ENCODE results near the gene YBX1.

The YBX1 gene

DNA sequence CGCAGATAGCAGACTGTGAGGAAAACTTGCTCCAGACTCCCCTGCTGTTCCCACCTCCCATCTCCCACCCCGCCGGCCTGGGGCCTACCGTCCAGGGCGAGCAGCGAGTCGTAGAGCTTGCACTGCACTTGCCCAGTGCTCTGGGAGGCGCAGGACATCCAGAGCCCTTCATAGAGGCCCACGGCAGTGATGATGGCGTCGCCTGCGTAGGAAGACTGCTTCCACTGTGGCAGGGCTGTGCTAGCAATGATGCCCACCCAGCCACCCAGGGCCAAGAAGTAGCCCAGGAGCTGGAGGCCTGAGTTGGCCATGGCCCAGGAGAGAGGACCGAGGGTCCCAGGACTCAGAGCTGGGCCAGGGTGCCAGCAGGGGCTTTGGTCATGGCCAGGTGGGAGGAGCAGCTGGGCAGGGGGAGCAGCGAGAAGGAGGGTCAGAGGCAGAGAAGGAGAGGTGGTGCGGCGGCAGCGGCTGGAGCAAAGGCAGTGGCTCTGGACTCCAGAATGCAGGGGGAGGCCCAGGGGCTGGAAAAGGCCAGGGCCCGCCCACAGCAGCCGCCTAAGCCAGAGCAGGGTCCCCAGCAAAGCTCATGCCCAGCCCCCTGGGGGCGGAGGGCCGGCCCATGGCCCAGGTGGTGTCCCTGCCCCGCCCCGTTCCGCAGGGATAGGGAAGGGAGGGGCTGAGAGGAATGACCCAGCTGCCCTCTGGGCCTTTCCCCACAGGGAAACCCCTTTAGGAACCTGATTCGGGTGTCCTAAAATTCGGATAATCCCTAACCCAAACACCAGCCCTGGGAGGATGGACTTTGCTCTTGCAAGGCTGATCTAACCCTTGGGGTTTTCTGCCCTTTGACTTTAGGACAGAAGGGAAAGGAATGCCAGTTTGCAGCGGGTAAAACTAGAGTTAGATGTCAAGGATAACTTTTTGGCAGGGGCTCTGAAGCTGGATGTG is 57.8 kb downstream of the YBX1 start, which contains the start of gene CLDN19:
Gene CLDN19 (minus strand): TSS at position 484 of the 948 bp plus-strand sequence. CDS start 173 bp downstream, at position 311.
- Histone ChIP-seq H3K27ac (ENCODE audit: low read depth, low read length) (no peak within 1 kb of the TSS), H3K18ac (ENCODE audit: low read length) (peak within 1 kb of the TSS; percentile 13), H3K27me3 (ENCODE audit: insufficient read depth, low read length, poor library complexity) (no peaks in the 10 kb centered on the region), H3K36me3 (ENCODE audit: control insufficient read depth, insufficient read depth, low read length) (no peaks in the 10 kb centered on the region), H3K4me2 (ENCODE audit: low read length) (peak within 1 kb of the TSS; percentile 2), H3K79me2 (ENCODE audit: control insufficient read depth, insufficient read depth, low read length) (no peaks in the 10 kb centered on the region), H2BK5ac (ENCODE audit: low read length) (no peak within 1 kb of the TSS), H2AK5ac (ENCODE audit: low read length) (no peak within 1 kb of the TSS), H3K4me1 (ENCODE audit: control insufficient read depth, low read depth, low read length) (peaks cover 4% of the 10 kb centered on the region), H4K5ac (ENCODE audit: low read length) (no peak within 1 kb of the TSS), H3K4ac (ENCODE audit: low read depth, low read length) (no peak within 1 kb of the TSS), H3K23ac (ENCODE audit: low read length) (peak within 1 kb of the TSS; percentile 48), H3K4me3 (ENCODE audit: low read length) (no peak within 1 kb of the TSS), H2BK120ac (ENCODE audit: low read depth, low read length) (no peak within 1 kb of the TSS), H3K9ac (ENCODE audit: low read length) (peak within 1 kb of the TSS; percentile 44), H2BK15ac (replicated peaks; ENCODE audit: low read depth) (no peak within 1 kb of the TSS), H3K56ac (ENCODE audit: low read length) (peak within 1 kb of the TSS; percentile 82), H3K79me1 (ENCODE audit: low read length) (no peaks in the 10 kb centered on the region), H4K8ac (ENCODE audit: low read depth, low read length) (no peak within 1 kb of the TSS)
- peak; percentile 94 for DNase-seq
- no CpG with 5 or more reads among the region's 27 CpGs for WGBS (ENCODE audit: extremely low coverage, insufficient coverage, low lambda C conversion rate)

DNA sequence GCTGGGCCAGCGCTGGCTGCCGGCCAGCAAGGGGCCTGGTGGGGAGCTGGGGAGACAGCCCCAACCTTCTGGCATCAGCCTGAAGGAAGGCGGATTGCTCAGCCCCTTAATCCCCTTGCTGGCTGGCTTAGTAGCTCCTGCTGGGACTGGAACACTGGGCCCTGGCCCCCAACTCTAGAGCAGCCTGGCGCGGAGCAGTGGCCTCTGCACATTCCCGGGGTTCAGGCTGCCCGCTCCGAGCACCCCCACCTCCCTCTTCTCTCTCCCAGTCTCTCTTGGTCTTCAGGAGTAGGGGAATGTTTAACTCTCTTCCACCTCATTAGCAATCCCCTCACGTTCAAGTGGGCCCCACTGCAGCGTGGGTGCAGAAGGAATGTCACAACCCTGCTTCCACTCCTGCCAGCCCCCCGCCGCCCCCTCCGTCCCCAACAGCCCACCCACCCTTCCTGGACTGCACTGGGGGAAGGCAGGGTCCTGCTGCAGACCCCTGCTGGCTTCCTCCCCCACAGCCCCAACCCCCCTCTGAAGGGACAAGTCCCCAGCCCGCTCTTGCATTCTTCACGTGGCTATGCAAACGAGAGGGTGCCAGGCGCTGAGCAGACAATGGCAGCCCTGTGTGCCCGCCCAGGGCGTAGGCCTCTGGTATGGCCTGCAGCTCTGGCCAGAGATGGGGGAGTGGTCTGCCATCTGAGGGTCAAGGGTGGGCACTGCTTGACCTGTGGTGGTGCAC is 58.8 kb downstream of the YBX1 start:
- Histone ChIP-seq H3K27ac (ENCODE audit: low read depth, low read length) (no peak overlapping the region), H3K79me1 (ENCODE audit: low read length) (no peaks in the 10 kb centered on the region), H3K79me2 (ENCODE audit: control insufficient read depth, insufficient read depth, low read length) (no peaks in the 10 kb centered on the region), H3K4me2 (ENCODE audit: low read length) (no peak overlapping the region), H2BK120ac (ENCODE audit: low read depth, low read length) (no peak overlapping the region), H3K4ac (ENCODE audit: low read depth, low read length) (no peak overlapping the region), H4K8ac (ENCODE audit: low read depth, low read length) (no peak overlapping the region), H2BK15ac (replicated peaks; ENCODE audit: low read depth) (no peak overlapping the region), H3K9ac (ENCODE audit: low read length) (peak overlapping the region; percentile 3), H3K18ac (ENCODE audit: low read length) (peak overlapping the region; percentile 13), H3K36me3 (ENCODE audit: control insufficient read depth, insufficient read depth, low read length) (no peaks in the 10 kb centered on the region), H2AK5ac (ENCODE audit: low read length) (peak overlapping the region; percentile 32), H3K4me1 (ENCODE audit: control insufficient read depth, low read depth, low read length) (peaks cover 4% of the 10 kb centered on the region), H3K23ac (ENCODE audit: low read length) (peak overlapping the region; percentile 29), H3K56ac (ENCODE audit: low read length) (peak overlapping the region; percentile 53), H4K5ac (ENCODE audit: low read length) (no peak overlapping the region), H2BK5ac (ENCODE audit: low read length) (no peak overlapping the region), H3K4me3 (ENCODE audit: low read length) (no peak overlapping the region), H3K27me3 (ENCODE audit: insufficient read depth, low read length, poor library complexity) (no peaks in the 10 kb centered on the region)
- DNase-seq, result peak; percentile 58
- no CpG with 5 or more reads among the region's 19 CpGs for WGBS (ENCODE audit: extremely low coverage, insufficient coverage, low lambda C conversion rate)

DNA sequence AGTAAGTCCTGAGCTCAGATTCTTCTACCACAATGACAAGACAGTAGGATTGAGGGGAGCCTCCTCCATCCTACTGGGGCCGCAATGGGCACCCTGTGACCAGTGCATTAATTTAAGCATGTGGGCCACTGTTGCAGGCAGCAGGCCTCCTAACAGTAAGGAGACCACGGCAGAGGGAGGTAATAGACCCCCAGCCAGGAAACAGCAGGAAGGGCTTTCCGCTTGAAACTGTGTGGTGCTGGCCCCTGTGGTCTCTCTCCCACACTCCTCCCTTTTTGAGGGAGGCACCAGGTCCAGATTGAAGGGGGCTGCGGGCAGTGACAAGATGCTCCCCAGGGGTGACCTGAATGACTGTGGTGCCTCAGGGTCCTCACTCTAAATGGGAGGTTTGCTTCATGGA is 59.5 kb downstream of the YBX1 start:
- Histone ChIP-seq H3K56ac (ENCODE audit: low read length) (no peak overlapping the region), H4K5ac (ENCODE audit: low read length) (no peak overlapping the region), H2AK5ac (ENCODE audit: low read length) (peak overlapping the region; percentile 32), H3K79me1 (ENCODE audit: low read length) (no peaks in the 10 kb centered on the region), H3K18ac (ENCODE audit: low read length) (no peak overlapping the region), H3K27ac (ENCODE audit: low read depth, low read length) (no peak overlapping the region), H3K4me2 (ENCODE audit: low read length) (no peak overlapping the region), H3K4me1 (ENCODE audit: control insufficient read depth, low read depth, low read length) (peaks cover 4% of the 10 kb centered on the region), H3K27me3 (ENCODE audit: insufficient read depth, low read length, poor library complexity) (no peaks in the 10 kb centered on the region), H2BK15ac (replicated peaks; ENCODE audit: low read depth) (no peak overlapping the region), H4K8ac (ENCODE audit: low read depth, low read length) (no peak overlapping the region), H3K4me3 (ENCODE audit: low read length) (no peak overlapping the region), H3K79me2 (ENCODE audit: control insufficient read depth, insufficient read depth, low read length) (no peaks in the 10 kb centered on the region), H3K36me3 (ENCODE audit: control insufficient read depth, insufficient read depth, low read length) (no peaks in the 10 kb centered on the region), H2BK120ac (ENCODE audit: low read depth, low read length) (no peak overlapping the region), H3K4ac (ENCODE audit: low read depth, low read length) (no peak overlapping the region), H2BK5ac (ENCODE audit: low read length) (no peak overlapping the region), H3K9ac (ENCODE audit: low read length) (no peak overlapping the region), H3K23ac (ENCODE audit: low read length) (peak overlapping the region; percentile 29)
- WGBS (ENCODE audit: extremely low coverage, insufficient coverage, low lambda C conversion rate), result no CpG with 5 or more reads among the region's 4 CpGs
- DNase-seq, result no peak

DNA sequence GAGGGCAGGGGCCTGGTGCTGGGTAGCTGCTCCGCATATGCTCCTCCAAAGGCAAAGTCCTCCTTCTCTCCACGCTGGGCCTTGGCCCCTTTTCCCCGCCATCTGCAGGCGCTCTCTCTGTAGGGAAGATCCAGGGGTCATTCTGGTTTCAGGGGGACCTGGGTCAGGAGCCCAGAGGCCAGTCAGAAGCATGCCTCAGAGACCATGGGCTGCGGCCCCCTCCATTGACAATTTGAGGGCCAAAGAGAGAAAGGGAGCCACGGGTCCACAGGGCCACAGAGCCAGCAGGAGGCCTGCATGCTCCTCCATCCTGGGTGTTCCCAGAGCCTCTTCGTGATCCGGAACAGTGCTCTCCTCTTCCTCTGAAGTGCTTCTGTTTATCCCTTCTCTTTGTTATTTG is 59.9 kb downstream of the YBX1 start:
- Histone ChIP-seq H2BK15ac (replicated peaks; ENCODE audit: low read depth) (no peak overlapping the region), H3K9ac (ENCODE audit: low read length) (no peak overlapping the region), H2BK120ac (ENCODE audit: low read depth, low read length) (no peak overlapping the region), H3K4me3 (ENCODE audit: low read length) (no peak overlapping the region), H3K27ac (ENCODE audit: low read depth, low read length) (no peak overlapping the region), H3K36me3 (ENCODE audit: control insufficient read depth, insufficient read depth, low read length) (no peaks in the 10 kb centered on the region), H2BK5ac (ENCODE audit: low read length) (no peak overlapping the region), H3K18ac (ENCODE audit: low read length) (no peak overlapping the region), H3K4me1 (ENCODE audit: control insufficient read depth, low read depth, low read length) (peaks cover 4% of the 10 kb centered on the region), H3K79me1 (ENCODE audit: low read length) (no peaks in the 10 kb centered on the region), H3K4ac (ENCODE audit: low read depth, low read length) (no peak overlapping the region), H3K79me2 (ENCODE audit: control insufficient read depth, insufficient read depth, low read length) (no peaks in the 10 kb centered on the region), H3K56ac (ENCODE audit: low read length) (no peak overlapping the region), H3K27me3 (ENCODE audit: insufficient read depth, low read length, poor library complexity) (no peaks in the 10 kb centered on the region), H2AK5ac (ENCODE audit: low read length) (no peak overlapping the region), H4K5ac (ENCODE audit: low read length) (no peak overlapping the region), H3K4me2 (ENCODE audit: low read length) (no peak overlapping the region), H3K23ac (ENCODE audit: low read length) (no peak overlapping the region), H4K8ac (ENCODE audit: low read depth, low read length) (no peak overlapping the region)
- DNase-seq, result no peak
- WGBS (ENCODE audit: extremely low coverage, insufficient coverage, low lambda C conversion rate), result no CpG with 5 or more reads among the region's 8 CpGs

DNA sequence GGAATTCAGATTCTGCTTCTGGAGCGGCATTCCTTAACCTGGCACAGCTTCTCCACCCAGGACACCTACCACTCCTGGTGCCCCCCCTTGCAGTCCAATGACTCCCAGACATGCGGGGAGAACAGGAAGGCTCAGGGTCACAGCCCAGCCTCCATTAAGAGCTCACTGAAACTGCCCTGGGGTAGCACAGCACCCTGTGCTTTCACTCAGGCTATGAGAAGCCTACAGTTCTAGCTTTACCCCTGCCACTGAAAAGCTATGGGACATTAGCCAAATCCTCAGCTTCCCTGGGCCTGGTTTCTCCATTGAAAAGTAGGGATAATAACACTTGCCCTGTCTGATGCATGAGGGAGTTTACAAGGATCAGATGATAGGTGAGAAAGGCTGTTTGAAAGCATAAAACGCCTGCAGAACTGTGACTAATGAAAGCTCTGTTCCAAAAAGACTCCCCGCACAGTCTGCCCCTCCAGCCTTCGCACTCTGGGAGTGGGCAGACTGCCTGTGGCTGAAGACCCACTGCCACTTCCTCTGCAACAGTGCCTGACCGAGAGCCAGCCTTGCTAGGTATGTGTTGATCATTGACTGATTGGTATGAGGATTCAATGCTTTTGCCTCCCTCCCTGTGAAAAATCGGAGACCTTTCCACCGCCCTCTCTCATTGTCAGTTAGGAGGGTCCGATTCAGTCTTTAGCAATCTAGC is 60.5 kb downstream of the YBX1 start:
- WGBS (ENCODE audit: extremely low coverage, insufficient coverage, low lambda C conversion rate), result no CpG with 5 or more reads among the region's 9 CpGs
- DNase-seq, result no peak
- no peak overlapping the region for H3K4me2 ChIP-seq (ENCODE audit: low read length)

More for the DNA sequence above, 60.5 kb downstream of the YBX1 start:
- H3K27me3 ChIP-seq (ENCODE audit: insufficient read depth, low read length, poor library complexity), result no peaks in the 10 kb centered on the region
- H3K18ac ChIP-seq (ENCODE audit: low read length), result no peak overlapping the region
- no peaks in the 10 kb centered on the region for H3K36me3 ChIP-seq (ENCODE audit: control insufficient read depth, insufficient read depth, low read length)
- no peak overlapping the region for H2BK120ac ChIP-seq (ENCODE audit: low read depth, low read length)
- no peaks in the 10 kb centered on the region for H3K79me2 ChIP-seq (ENCODE audit: control insufficient read depth, insufficient read depth, low read length)
- H3K27ac ChIP-seq (ENCODE audit: low read depth, low read length), result no peak overlapping the region
- no peak overlapping the region for H4K5ac ChIP-seq (ENCODE audit: low read length)
- H3K56ac ChIP-seq (ENCODE audit: low read length), result no peak overlapping the region
- no peak overlapping the region for H4K8ac ChIP-seq (ENCODE audit: low read depth, low read length)
- H2BK5ac ChIP-seq (ENCODE audit: low read length), result no peak overlapping the region
- H2BK15ac ChIP-seq (replicated peaks; ENCODE audit: low read depth), result no peak overlapping the region
- no peak overlapping the region for H3K9ac ChIP-seq (ENCODE audit: low read length)
- no peak overlapping the region for H3K4me3 ChIP-seq (ENCODE audit: low read length)
- H3K4ac ChIP-seq (ENCODE audit: low read depth, low read length), result no peak overlapping the region
- no peak overlapping the region for H3K23ac ChIP-seq (ENCODE audit: low read length)
- H2AK5ac ChIP-seq (ENCODE audit: low read length), result no peak overlapping the region
- no peaks in the 10 kb centered on the region for H3K79me1 ChIP-seq (ENCODE audit: low read length)
- H3K4me1 ChIP-seq (ENCODE audit: control insufficient read depth, low read depth, low read length), result peaks cover 4% of the 10 kb centered on the region

Data from mesendoderm (in vitro differentiated cells).